Measurements from ENCODE around the gene THTPA. TPM values are rescaled to one million over a fixed set of nuclear protein-coding genes. Genes with fewer than 3 reads are reported as not detected.
A peak's percentile ranks its signal among the peaks of the same experiment; 100 is the strongest.

The THTPA gene
- total and polyA plus RNA-seq, 2 of the 13 experiments (the other 11 are each of a cell fraction or from before 2014, with no cell fraction given): 7.4 to 8.7 TPM

GRCh38 chr14:23580948-23581281 lies 24.8 kb downstream of the THTPA start:
- no peak overlapping the region for H3K9ac ChIP-seq (ENCODE audit: insufficient read depth, low read depth, low read length)
- H3K9me3 ChIP-seq (ENCODE audit: low read length): no peaks in the 10 kb centered on the region
- H3K79me2 ChIP-seq (ENCODE audit: insufficient read depth, low read length): no peaks in the 10 kb centered on the region
- ChIA-PET CTCF (ENCODE audit: low intra/inter-chr PET ratio, low total read pairs) (no interaction called here), POLR2A (interaction anchor here (0.6 to 8.8 kb wide), 25 partner anchors 9 to 581 kb away, joined by 3 to 924 read pairs (median 5); partner anchors contain the start of genes AP1G2, BCL2L2, DHRS2 and DHRS4)
- no peaks in the 10 kb centered on the region for H4K20me1 ChIP-seq (ENCODE audit: insufficient read depth, low read length)
- peak overlapping the region; percentile 78 for H3K27ac ChIP-seq (ENCODE audit: extremely low read length, insufficient read depth, low read length)
- WGBS (ENCODE audit: low lambda C conversion rate): 56% methylated on average over 8 of the region's 8 CpGs
- no peak overlapping the region for H3K4me2 ChIP-seq (ENCODE audit: low read depth, low read length)
- no peaks in the 10 kb centered on the region for H3K27me3 ChIP-seq (ENCODE audit: control insufficient read depth in 1 of 2, insufficient read depth in 2 of 2, low read length in 2 of 2)
- peak; percentile 7 for ATAC-seq
- in situ Hi-C loops (cut with HindIII; ENCODE audit: extremely low pct_ligation_motif_present, low pct_unique_long_range_greater_than_20kb) (no loop called here), intact Hi-C loops (cut with micrococcal nuclease; ENCODE audit: unreplicated experiment) (loop anchor here (1.0 to 10.0 kb wide), 3 partner anchors 13 to 854 kb away; partner anchors contain the start of gene DHRS2)
- H3K4me1 ChIP-seq (ENCODE audit: insufficient read depth, low read length): peaks cover 39% of the 10 kb centered on the region
- no peak for DNase-seq (ENCODE audit: low spot score)
- BruUV-seq (replicated peaks): no TSS peak
- no peak for FAIRE-seq
- H2AFZ ChIP-seq (ENCODE audit: low read length): no peak overlapping the region
- no peak overlapping the region for H3K4me3 ChIP-seq (replicated peaks in 1 of 3; ENCODE audit: insufficient read depth in 1 of 3, low read depth in 2 of 3, low read length in 3 of 3)
- no peaks in the 10 kb centered on the region for H3K36me3 ChIP-seq (replicated peaks in 1 of 2; ENCODE audit: control insufficient read depth in 1 of 2, insufficient read depth in 2 of 2, low read length in 2 of 2)
- TF ChIP-seq KDM5B (CRISPR knock-in tag; IDR thresholded peaks at IDR 0.05; ENCODE audit: borderline replicate concordance) (no peak), RXRA (CRISPR knock-in tag; IDR thresholded peaks at IDR 0.05) (no peak), ESRRA (CRISPR knock-in tag; IDR thresholded peaks at IDR 0.05; ENCODE audit: low read depth) (no peak), SMAD1 (CRISPR knock-in tag; IDR thresholded peaks at IDR 0.05; ENCODE audit: borderline replicate concordance, low read depth) (no peak), ZNF724P (CRISPR knock-in tag; IDR thresholded peaks at IDR 0.05; ENCODE audit: borderline replicate concordance) (0 out of 2 replicates have a peak, but pooled peaks have one; percentile 4), PATZ1 (CRISPR knock-in tag; IDR thresholded peaks at IDR 0.05) (peak; percentile 41; the same call in 1 of the 2 replicates), NFATC3 (CRISPR knock-in tag; IDR thresholded peaks at IDR 0.05) (no peak), MBD4 (IDR thresholded peaks at IDR 0.05; ENCODE audit: borderline replicate concordance, low read length) (no peak), ZNF543 (CRISPR knock-in tag; IDR thresholded peaks at IDR 0.05) (no peak), ZNF800 (CRISPR knock-in tag; IDR thresholded peaks at IDR 0.05) (no peak), ZNF362 (CRISPR knock-in tag; IDR thresholded peaks at IDR 0.05; ENCODE audit: borderline replicate concordance) (no peak), ETV6 (CRISPR knock-in tag; conservative IDR thresholded peaks at IDR 0.05) (0 out of 2 replicates have a peak, but pooled peaks have one; percentile 5), HMG20B (CRISPR knock-in tag; conservative IDR thresholded peaks at IDR 0.05) (no peak)

All from HepG2 (cell line).